Activated gamma-delta T cell treated with Interleukin-2 at 50 U/mL for 16 hours (primary cell): Measurements from ENCODE around the gene ERBIN.
"Not testable (repeated sequence)": the region's sequence is repeated elsewhere in the genome, so short reads cannot be mapped to it uniquely, and the experiment has no call there.

Experiments
- DNase-seq: peaks from one replicate; pipeline ENCODE4 v3.0.0-alpha.2; 2020

Gene ERBIN

GRCh38 chr5:65967288-65968066 lies 41.1 kb downstream of the ERBIN start:
- DNase-seq, result no peak

- DNase-seq, result no peak
Measured at GRCh38 chr5:65969539-65970393, 43.4 kb downstream of the ERBIN start.

GRCh38 chr5:65970481-65971367 lies 44.3 kb downstream of the ERBIN start:
- DNase-seq, result no peak

GRCh38 chr5:65971643-65972042 lies 45.3 kb downstream of the ERBIN start:
- no peak for DNase-seq

- not testable (repeated sequence) for DNase-seq
Measured at GRCh38 chr5:65972896-65973295, 46.5 kb downstream of the ERBIN start.

- DNase-seq, result no peak
Measured at GRCh38 chr5:65978251-65978650, 51.9 kb downstream of the ERBIN start.

GRCh38 chr5:65981548-65981947 lies 55.2 kb downstream of the ERBIN start:
- no peak for DNase-seq

- DNase-seq, result no peak
Measured at GRCh38 chr5:65981969-65982619, 55.7 kb downstream of the ERBIN start.

GRCh38 chr5:65982635-65983034 lies 56.3 kb downstream of the ERBIN start:
- no peak for DNase-seq

GRCh38 chr5:65984098-65984885 lies 57.9 kb downstream of the ERBIN start:
- no peak for DNase-seq

- DNase-seq, result no peak
Measured at GRCh38 chr5:65986050-65986451, 59.7 kb downstream of the ERBIN start.

GRCh38 chr5:65986796-65987195 lies 60.4 kb downstream of the ERBIN start:
- no peak for DNase-seq

GRCh38 chr5:65987982-65988381 lies 61.6 kb downstream of the ERBIN start:
- no peak for DNase-seq

GRCh38 chr5:65989158-65989557 lies 62.8 kb downstream of the ERBIN start:
- DNase-seq, result no peak

GRCh38 chr5:65992630-65993029 lies 66.3 kb downstream of the ERBIN start:
- no peak for DNase-seq

GRCh38 chr5:65994117-65994786 lies 67.9 kb downstream of the ERBIN start:
- no peak for DNase-seq

- DNase-seq, result no peak
Measured at GRCh38 chr5:65999061-65999723, 72.8 kb downstream of the ERBIN start.

- DNase-seq, result no peak
Measured at GRCh38 chr5:66001952-66002351, 75.6 kb downstream of the ERBIN start.

GRCh38 chr5:66002415-66002814 lies 76.0 kb downstream of the ERBIN start:
- no peak for DNase-seq

GRCh38 chr5:66004216-66004615 lies 77.8 kb downstream of the ERBIN start:
- DNase-seq, result no peak

- no peak for DNase-seq
Measured at GRCh38 chr5:66009277-66009676, 82.9 kb downstream of the ERBIN start.
